HG03039 (cell line): ENCODE results near the gene EPSTI1.
"Not testable (repeated sequence)": the region's sequence is repeated elsewhere in the genome, so short reads cannot be mapped to it uniquely, and the experiment has no call there.

Source experiments
- ATAC-seq: cut with Tn5 transposase; IDR thresholded peaks from one replicate; pipeline ENCODE4 v1.9.1; 2021; ENCODE audit warnings: mild to moderate bottlenecking, moderate library complexity; ENCODE audit not compliant: unreplicated experiment

The EPSTI1 gene, protein sequence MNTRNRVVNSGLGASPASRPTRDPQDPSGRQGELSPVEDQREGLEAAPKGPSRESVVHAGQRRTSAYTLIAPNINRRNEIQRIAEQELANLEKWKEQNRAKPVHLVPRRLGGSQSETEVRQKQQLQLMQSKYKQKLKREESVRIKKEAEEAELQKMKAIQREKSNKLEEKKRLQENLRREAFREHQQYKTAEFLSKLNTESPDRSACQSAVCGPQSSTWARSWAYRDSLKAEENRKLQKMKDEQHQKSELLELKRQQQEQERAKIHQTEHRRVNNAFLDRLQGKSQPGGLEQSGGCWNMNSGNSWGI

DNA sequence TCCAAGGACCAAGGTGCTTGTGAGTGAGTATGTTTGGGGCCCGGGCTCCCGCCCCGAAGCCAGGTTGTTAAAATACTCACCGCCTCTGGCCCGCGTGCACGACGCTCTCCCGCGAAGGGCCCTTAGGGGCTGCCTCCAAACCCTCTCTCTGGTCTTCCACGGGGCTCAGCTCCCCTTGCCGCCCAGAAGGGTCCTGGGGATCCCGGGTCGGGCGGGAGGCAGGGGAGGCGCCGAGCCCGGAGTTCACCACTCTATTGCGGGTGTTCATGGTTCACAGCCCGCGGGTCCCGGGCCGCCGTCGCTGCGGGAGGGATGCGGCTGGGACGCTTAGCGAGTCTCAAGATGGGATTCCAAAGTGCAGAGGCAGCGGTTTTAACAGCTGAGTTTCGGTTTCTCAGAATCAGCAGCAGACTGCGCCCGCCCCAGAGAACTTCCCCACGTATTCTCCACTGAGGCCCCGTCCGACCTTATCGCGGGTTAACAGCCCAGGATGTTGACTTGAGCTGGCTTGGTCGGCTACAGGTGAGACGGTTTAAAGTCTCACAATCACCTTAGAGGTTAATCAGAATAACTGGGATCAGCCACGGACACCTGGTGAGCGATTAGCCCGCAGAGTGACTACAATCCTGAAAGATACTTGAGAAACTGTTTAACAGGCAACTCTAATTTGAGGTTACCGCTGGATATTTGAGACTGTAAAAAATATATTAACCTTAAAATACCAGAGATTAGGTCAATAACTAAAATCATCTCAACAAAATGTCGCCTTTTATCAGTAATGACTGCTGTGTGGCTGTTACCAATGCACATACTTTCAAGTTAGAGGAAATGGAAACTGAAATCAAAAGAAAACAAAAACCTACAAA, at the start of gene EPSTI1:
Gene EPSTI1, minus strand, starts transcription at position 344 of the 866 bp plus-strand sequence. Its CDS starts 76 bp downstream, at position 268.
- peak; percentile 76 for ATAC-seq

DNA sequence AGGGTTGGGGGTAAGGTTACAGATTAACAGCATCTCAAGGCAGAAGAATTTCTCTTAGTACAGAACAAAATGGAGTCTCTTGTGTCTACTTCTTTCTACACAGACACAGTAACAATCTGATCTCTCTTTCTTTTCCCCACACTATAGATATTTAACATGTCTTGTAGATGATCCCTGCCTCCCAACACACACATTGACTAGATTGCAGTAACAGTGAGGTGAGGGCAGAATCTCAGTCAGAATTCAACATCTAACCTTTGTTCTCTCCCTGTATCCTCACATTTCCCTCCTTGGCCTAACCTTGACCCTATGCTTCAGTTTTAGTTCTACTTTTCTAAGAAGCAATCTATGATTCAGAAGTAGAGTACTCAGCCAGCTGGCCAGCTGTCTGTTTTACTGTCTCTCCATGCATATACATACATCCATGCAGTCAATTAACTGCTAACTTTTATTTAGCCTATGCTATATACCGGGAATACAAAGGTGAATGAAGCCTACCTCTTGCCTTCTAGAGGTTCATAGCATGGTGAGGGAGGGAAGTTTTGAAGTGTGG, 49.4 kb upstream of the EPSTI1 start:
- peak; percentile 53 for ATAC-seq

DNA sequence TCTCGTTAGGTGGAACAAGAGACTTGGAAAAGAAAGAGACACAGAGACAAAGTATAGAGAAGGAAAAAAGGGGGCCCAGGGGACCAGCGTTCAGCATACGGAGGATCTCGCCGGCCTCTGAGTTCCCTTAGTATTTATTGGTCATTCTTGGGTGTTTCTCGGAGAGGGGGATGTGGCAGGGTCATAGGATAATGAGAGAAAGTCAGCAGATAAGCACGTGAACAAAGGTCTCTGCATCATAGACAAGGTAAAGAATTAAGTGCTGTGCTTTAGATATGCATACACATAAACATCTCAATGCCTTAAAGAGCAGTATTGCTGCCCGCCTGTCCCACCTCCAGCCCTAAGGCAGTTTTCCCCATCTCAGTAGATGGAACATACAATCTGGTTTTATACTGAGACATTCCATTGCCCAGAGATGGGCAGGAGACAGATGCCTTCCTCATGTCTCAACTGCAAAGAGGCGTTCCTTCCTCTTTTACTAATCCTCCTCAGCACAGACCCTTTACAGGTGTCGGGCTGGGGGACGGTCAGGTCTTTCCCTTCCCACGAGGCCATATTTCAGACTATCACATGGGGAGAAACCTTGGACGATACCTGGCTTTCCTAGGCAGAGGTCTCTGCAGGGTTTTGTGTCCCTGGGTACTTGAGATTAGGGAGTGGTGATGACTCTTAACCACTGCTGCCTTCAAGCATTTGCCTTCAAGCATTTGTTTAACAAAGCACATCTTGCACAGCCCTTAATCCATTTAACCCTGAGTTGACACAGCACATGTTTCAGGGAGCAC, 48.7 kb upstream of the EPSTI1 start:
- ATAC-seq, result not testable (repeated sequence)

DNA sequence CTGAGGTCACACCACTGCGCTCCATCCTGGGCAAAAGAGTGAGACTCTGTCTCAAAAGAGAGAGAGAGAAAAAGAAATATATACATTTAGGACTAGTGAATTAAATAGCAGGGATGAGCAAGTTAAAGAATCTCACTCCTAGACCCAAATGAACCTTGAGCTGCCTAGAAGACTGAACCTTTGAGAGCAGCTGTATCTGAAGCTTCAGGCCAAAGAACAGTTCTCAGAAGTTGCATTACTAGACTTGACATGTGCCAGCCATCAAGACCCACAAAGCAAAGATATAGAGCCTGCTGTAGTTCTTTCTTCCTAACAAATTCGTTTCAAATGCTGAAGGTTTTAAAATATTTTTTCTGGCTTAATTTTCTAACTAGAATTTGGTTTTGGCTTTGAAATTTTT, 47.9 kb upstream of the EPSTI1 start:
- ATAC-seq, result no peak

DNA sequence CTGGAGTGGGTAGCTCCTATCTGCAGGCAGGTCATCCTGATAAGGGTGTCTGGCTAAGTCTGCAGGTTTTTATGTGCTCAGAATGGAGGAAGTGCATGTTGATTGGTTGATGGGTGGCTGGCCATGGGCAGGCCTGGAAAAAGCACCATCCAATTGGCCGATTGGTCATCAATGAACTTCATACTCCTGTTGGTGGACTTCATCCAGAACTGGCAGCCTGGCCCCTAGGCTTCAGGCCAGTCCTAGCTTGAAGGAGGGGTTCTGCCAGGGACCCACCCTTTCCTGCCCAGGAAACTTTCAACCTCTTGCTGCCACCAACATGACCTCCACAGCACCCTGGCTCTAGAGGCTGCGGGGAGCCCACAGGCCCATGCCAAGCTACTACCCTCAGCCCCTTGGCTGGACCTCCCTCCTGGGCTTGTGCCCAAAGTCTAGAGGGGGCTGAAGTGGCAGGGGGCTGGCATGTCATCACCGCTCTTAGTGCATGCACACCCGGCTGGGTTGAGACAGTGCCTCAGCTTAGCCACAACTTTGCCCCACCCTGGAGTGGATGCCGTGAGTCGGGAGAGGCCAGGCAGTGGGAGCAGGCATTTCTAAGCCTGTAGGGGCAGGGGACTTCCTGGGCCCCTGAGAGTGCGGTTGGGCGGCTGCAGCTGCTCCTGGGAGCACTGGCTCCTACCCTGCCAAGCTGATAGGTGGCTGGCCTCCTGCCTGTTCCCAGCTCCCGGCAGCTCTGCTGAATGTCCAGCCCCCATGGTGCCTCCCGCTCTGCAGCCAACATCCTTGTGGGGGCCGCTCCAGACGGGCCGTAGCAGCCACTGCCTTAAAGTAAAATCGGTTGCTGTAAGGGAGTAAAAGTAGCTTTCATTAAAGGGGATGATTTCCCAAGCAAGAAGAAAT, 44.6 kb upstream of the EPSTI1 start:
- ATAC-seq, result no peak

DNA sequence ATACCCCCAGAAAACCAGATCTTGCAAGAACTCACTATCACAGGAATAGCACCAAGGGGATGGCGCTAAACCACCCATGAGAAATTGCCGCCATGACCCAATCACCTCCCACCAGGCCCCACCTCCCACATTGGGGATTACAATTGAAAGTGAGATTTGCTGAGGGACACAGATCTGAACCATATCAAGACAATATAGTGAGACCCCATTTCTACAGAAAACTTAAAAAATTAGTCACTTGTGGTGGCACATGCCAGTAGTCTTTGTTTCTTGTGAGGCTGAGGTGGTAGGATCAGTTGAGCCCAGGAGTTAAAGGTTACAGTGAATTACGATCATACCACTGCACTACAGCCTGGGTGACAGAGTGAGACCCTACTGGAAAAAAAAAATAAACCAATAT, 41.0 kb upstream of the EPSTI1 start:
- no peak for ATAC-seq

DNA sequence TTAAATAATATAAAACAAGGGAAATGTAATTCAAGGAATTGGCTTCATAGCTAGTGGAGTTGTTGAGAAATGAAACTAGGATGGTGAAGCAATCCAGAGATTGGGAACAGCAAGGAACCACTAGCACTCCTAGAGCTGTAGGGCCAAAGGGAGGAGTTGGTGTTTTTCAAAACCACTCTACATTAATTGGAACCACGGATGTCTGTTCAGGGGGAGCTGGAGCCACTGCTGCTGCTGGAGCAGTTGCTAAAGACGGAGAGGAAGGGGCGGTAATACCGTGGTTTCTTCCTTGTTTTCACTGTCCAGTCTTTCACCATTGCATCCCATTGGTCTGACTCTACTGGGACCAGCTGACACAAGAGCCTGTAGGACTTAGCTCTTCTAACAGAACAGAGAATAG, 39.8 kb upstream of the EPSTI1 start:
- ATAC-seq, result no peak

DNA sequence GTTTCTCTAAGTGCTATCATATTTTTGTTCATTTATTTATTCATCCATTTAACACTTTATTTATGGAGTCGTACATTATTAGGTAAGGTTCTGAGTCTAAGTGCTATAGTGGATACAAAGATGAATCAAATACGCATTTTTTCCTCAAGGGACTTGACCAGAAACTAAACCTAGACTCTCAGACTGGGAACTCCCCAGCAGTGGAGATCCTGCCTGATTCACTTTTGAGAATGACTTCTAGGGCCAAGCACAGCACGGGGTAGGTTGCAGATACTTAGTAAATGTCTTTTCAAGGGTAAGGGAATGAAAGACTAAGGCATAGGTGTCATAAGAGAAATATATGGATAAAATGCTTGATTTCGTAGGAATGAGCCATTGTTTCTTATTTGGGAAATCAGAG, 38.5 kb upstream of the EPSTI1 start:
- no peak for ATAC-seq

DNA sequence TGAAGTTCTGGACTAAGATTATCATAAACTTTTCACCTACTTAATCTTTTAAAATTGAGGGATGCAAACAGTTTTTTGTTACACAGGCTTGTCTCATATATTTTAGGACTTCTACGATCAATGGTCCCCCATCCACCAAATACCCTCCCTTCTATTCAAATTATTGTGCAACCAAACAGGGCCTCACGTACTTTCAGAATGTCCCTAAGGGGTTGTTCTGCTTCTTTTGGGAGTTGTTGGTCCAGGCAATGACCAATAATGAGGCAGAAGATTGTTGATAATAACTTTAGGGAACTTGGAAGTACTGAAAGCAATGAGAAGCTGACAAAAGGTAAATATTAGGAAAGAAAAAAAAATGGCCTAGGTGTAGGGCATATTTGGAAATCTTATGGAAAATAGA, 34.2 kb upstream of the EPSTI1 start:
- ATAC-seq, result no peak

DNA sequence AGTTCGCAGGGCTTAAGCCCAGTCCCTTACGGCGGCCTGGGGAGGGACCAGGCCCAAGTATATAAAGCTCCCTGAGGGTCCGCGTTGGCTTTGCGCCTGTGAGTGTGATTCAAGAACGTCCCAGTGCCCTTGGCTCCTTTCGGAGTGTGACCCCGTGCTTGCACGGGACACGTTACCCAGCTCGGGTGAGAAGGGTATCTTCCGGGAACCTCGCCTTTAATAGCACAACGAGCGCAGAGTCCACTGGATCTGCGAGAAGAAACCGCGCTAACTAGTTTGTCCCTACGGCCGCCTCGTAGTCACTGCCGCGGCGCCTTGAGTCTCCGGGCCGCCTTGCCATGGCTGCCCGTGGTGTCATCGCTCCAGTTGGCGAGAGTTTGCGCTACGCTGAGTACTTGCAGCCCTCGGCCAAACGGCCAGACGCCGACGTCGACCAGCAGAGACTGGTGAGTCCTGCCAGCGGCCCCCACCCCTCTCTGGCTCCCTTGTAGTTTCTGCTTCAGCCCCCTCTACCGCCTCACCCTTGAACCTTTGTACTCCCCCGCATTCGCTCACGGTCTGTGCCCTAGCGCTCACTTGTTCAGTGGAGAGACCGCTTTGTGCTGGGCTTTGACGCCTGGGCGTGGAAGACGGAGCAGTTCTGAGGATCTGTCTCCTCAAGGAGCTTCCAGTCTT, 31.4 kb upstream of the EPSTI1 start, which contains the start of gene DNAJC15:
Gene DNAJC15, plus strand, starts transcription at position 298 of the 675 bp plus-strand sequence. Its CDS starts 41 bp downstream, at position 339.
- ATAC-seq, result peak; percentile 83

DNA sequence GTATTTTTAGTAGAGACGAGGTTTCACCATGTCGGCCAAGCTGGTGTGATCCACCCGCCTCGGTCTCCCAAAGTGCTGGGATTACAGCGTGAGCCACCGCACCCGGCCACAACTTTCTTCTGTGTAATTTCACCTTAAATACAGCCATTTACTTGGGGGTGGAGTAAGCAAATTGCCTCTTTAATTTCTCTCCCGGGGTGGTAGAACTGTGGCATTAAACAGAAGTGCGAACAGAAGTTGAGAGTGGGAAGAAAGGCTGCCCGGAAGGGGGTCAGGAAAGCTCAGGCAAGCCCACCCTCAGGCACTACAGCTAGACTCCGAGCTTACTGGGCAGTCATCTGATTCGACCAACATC, 30.9 kb upstream of the EPSTI1 start:
- no peak for ATAC-seq

DNA sequence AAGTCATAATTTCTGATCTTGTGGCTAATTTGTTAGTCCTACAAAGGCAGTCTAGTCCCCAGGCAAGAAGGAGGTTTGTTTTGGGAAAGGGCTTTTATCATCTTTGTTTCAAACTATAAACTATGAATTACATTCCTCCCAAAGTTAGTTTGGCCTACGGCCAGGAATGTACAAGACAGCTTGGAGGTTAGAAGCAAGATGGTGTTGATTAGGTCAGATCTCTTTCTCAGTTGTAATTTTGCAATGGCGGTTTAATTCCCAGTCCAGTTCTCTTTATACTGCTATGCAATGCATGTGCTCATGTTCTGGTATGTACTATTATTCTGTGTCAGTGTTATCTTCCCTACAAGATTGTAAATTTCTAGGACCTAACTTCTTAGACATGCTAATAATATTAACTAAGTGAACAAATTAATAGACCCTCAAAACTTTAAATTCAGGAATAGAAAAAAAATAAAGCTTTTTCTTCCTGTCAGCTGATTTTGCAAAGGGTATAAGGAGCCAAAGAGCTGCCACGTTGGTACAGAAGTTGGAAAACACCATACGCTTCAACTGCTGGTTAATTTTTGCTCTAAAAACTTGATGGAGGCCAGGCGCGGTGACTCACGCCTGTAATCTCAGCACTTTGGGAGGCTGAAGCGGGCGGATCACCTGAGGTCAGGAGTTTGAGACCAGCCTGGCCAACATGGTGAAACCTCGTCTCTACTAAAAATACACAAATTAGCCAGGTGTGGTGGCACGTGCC, 30.1 kb upstream of the EPSTI1 start:
- no peak for ATAC-seq

DNA sequence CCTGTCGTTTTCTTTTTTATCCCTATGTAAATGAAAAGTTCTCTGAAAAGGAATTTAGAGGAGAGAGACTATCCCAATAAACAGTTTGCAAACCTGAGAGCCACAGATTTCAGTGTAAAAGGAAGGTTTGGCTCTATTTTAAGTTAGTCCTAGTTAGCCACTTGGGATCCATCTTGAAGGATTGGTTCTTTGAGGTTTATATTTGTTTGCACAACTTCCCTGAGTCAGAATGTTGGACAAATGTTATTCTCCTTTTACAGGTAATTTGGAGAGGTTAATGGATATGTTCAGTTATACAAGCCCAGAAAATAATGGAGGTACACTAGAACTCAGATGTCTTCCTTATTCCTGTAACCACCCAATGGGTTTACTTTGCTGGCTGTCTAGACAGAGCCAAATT, 28.8 kb upstream of the EPSTI1 start:
- no peak for ATAC-seq

DNA sequence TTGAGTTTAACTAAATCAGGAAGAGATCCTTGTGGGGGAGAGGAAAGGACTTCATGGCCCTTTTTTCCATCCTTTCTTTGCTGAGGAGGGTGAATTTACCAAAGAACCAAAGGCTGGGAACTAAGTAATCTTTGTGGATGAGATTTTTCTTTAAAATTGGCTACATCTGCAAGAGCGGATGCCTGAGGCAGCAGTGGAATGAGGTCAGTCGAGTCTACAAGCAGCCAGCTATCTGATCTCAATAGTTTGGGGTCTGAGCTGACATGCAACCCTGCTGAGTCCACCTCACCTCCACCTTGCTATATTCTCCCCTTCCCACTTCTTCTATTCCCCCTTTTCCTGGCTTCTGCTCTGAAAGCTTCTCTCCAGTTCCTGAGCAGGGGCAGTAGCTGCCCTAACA, 27.8 kb upstream of the EPSTI1 start:
- ATAC-seq, result no peak

DNA sequence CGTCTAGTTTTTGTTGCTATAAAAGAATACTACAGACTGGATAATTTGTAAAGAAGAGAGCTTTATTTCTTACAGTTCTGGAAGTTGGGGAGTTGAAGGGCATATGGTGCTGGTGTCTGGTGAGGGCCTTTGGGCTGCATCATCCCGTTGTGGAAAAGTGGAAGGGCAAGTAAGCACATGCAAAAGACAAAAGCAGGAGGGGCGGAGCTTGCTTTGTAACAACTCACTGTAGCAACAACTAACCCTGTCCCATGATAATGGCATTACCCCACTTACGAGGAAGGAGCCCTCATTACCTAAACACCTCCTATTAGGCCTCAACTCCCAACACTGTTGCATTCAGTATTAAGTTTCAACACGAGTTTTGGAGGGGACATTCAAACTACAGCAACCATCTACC, 24.2 kb upstream of the EPSTI1 start:
- no peak for ATAC-seq

DNA sequence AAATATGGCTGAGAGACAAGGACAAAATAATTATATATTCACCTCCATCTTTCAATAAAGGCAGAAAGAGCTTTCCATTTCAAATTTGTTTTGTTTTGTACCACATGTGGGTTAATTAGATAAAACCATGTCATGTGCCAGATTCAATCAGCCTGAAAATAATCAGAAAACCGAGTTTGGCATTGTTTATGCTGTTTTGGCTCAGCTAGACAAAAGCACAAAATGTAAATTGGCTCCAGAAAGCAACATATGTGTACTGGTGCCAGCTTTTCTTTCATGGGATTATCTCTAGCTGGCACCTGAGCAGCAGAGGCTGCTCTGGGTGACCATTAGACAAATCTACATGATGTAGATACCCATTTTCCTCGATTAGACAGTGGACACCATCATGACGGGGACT, 22.1 kb upstream of the EPSTI1 start:
- ATAC-seq, result no peak

DNA sequence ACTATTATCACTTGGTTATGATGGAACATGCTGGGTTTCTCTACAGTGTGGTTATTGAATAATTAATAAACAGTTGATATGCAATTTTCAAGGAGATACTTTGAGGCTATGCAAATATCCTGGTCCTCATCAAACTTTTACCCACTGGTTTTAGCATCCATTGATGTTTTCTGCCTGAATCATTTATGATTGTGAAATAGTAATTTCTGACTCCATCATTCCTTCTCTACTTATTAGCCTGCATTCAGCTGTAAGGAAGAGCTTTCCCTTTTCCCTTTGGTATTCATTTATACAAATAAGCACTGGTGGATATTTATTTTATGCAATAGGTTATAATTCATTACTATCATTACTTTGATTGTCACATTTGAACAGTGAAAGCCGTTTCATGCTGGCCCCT, 17.5 kb upstream of the EPSTI1 start:
- no peak for ATAC-seq

DNA sequence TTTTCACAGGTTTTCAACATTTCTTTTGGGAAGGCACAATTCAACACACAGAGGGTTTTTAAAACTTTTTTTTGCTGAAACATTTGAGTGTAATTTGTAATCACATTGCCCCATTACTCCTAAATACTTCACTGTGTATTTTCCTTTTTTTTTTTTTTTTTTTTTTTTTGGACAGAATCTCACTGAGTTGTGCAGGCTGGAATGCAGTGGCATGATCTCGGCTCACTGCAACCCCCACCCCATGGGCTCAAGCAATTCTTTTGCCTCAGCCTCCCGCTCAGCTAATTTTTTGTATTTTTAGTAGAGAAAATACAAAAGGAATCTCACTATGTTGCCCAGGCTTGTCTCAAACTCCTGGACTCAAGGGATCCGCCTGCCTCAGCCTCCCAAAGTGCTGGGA, 16.6 kb upstream of the EPSTI1 start:
- ATAC-seq, result no peak
